Sigmoid colon (tissue), 4 donors: ENCODE measurements around the gene ACBD3.

ENCODE experiments used
- CTCF ChIP-seq, 4 experiments: fragments of 450-650 bp in 3 of 4; fragments of 200-600 bp in 1 of 4; IDR thresholded peaks; one replicate each; pipeline ENCODE4 v1.5.1; 2016 to 2019; ENCODE audit warnings: antibody characterized with exemption in 4 of 4, mild to moderate bottlenecking in 3 of 4, moderate library complexity in 2 of 4
- POLR2AphosphoS5 ChIP-seq, 4 donors: sonication (generic); formaldehyde crosslinking; IDR thresholded peaks; one replicate each; pipeline ENCODE4 v1.6.1; 2017; ENCODE audit warnings: antibody characterized with exemption in 4 of 4

- TF ChIP-seq POLR2AphosphoS5 (IDR thresholded peaks at IDR 0.05) (peak in 3 of 4 donors; percentile 36 to 57 (median 46)), CTCF (IDR thresholded peaks at IDR 0.05) (no peak)
Measured at GRCh38 chr1:226110249-226111097, 76.1 kb downstream of the ACBD3 start.
